ENCODE results near the gene IRAK1. TPM values are rescaled to one million over a fixed set of nuclear protein-coding genes. Genes with fewer than 3 reads are reported as not detected.

Gene IRAK1
- total RNA-seq, 2 donors from 2014 or later = 51.6 to 105 TPM

DNA sequence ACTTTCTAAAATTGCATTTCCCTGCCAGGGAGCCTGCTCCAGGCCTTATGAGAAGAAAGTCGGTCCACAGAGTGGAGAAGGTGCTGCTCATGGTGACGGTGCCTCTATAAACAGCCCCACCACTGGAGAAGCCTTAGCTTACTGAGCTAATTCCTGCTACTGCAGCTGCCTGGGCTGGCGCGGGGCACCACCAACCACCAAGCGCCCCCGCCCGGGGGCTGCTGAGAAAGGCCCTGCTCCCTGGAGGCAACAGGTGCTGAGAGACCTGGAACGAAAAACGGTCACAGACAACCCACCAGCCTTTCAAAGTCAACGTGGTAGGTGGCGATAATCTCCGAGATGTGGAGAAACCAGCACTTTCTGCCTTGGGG is 51.0 kb downstream of the IRAK1 start:
- intact Hi-C loops (cut with DNase I) = no loop called here
- ATAC-seq (no peak), DNase-seq (no peak)
- H3K4me3 ChIP-seq = no peak overlapping the region
- H3K9me3 ChIP-seq = no peaks in the 10 kb centered on the region
- 8 to 32% methylated on average over 6 to 8 of the region's 12 CpGs for WGBS, 2 donors
- H3K27ac ChIP-seq = peak overlapping the region in 2 of 4 donors; percentile 95 to 98
- no peaks in the 10 kb centered on the region for H3K36me3 ChIP-seq (replicated peaks in 1 of 2; ENCODE audit: insufficient read depth in 1 of 2, low read depth in 2 of 2)
- TF ChIP-seq POLR2A (IDR thresholded peaks at IDR 0.05) = no peak
- H3K4me1 ChIP-seq = peaks cover 50% of the 10 kb centered on the region
- no peaks in the 10 kb centered on the region for H3K27me3 ChIP-seq

GRCh38 chrX:153968255-153968654 is 51.4 kb downstream of the IRAK1 start:
- DNase-seq (no peak), ATAC-seq (no peak)
- Histone ChIP-seq H3K36me3 (replicated peaks in 1 of 2; ENCODE audit: insufficient read depth in 1 of 2, low read depth in 2 of 2) (no peaks in the 10 kb centered on the region), H3K9me3 (no peaks in the 10 kb centered on the region), H3K27ac (peak overlapping the region in 2 of 4 donors; percentile 61 to 95), H3K27me3 (no peaks in the 10 kb centered on the region), H3K4me3 (no peak overlapping the region), H3K4me1 (peaks cover 49% of the 10 kb centered on the region)
- 18 to 60% methylated on average over 3 of the region's 9 CpGs for WGBS, 2 donors
- intact Hi-C loops (cut with DNase I) = no loop called here
- TF ChIP-seq, protein P1, sequence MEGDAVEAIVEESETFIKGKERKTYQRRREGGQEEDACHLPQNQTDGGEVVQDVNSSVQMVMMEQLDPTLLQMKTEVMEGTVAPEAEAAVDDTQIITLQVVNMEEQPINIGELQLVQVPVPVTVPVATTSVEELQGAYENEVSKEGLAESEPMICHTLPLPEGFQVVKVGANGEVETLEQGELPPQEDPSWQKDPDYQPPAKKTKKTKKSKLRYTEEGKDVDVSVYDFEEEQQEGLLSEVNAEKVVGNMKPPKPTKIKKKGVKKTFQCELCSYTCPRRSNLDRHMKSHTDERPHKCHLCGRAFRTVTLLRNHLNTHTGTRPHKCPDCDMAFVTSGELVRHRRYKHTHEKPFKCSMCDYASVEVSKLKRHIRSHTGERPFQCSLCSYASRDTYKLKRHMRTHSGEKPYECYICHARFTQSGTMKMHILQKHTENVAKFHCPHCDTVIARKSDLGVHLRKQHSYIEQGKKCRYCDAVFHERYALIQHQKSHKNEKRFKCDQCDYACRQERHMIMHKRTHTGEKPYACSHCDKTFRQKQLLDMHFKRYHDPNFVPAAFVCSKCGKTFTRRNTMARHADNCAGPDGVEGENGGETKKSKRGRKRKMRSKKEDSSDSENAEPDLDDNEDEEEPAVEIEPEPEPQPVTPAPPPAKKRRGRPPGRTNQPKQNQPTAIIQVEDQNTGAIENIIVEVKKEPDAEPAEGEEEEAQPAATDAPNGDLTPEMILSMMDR (IDR thresholded peaks at IDR 0.05) = no peak
- TF ChIP-seq POLR2A (IDR thresholded peaks at IDR 0.05) = no peak

- intact Hi-C loops (cut with DNase I) = no loop called here
- H3K9me3 ChIP-seq = no peaks in the 10 kb centered on the region
- H3K27me3 ChIP-seq = no peaks in the 10 kb centered on the region
- no peak overlapping the region for H3K4me3 ChIP-seq
- DNase-seq = no peak
- H3K4me1 ChIP-seq = peaks cover 49% of the 10 kb centered on the region
- peak overlapping the region in 2 of 4 donors; percentile 61 to 95 for H3K27ac ChIP-seq
- no peak for TF ChIP-seq POLR2A (IDR thresholded peaks at IDR 0.05)
- TF ChIP-seq, protein P1 (IDR thresholded peaks at IDR 0.05) = no peak
- no peak for ATAC-seq
- no peaks in the 10 kb centered on the region for H3K36me3 ChIP-seq (replicated peaks in 1 of 2; ENCODE audit: insufficient read depth in 1 of 2, low read depth in 2 of 2)
- WGBS, 2 donors = 52 to 61% methylated on average over 8 to 15 of the region's 16 CpGs
Observed at GRCh38 chrX:153967536-153968224, 52.0 kb downstream of the IRAK1 start.

DNA sequence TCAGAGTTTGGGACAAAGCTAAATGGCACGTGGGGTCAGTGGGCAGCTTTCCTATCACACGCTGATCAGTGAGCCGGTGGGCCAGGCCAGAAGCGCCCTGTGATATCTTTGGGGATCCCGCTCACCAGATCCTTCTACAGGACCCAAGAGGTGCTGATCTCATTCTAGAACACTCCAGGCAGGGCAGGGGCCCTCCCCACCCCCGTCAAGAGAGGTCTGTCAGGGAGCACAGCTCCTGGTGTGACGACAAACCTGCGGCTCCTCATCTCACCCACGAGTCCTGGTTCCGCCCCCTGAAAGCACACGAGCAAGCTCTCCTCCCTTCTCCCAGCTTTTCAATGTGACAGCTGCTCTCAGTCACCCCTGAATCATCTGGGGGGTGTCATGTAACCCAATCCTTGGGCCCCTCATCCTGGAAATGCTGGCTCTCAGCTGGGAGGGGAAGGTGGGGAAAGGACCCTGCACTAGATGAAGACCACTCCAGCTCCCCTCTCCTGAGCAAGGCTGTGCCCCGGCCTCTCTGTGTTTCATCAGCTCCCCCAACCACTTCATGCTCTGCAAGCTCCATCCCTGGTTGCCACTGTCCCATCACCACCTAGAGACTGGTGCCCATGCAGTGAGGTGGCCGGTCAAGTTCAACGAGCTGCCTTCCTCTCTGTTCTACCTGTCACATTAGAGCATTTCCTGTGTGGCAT is 52.7 kb downstream of the IRAK1 start:
- DNase-seq = no peak
- WGBS, 2 donors = 70% methylated on average over 2 of the region's 14 CpGs
- Histone ChIP-seq H3K4me3 (no peak overlapping the region), H3K27me3 (no peaks in the 10 kb centered on the region), H3K27ac (peak overlapping the region in 3 of 4 donors; percentile 25 to 95 (median 61)), H3K9me3 (no peaks in the 10 kb centered on the region), H3K4me1 (peaks cover 49% of the 10 kb centered on the region), H3K36me3 (replicated peaks in 1 of 2; ENCODE audit: insufficient read depth in 1 of 2, low read depth in 2 of 2) (no peaks in the 10 kb centered on the region)
- intact Hi-C loops (cut with DNase I) = no loop called here
- TF ChIP-seq, protein P1 (IDR thresholded peaks at IDR 0.05) = no peak
- TF ChIP-seq POLR2A (IDR thresholded peaks at IDR 0.05) = no peak
- no peak for ATAC-seq

DNA sequence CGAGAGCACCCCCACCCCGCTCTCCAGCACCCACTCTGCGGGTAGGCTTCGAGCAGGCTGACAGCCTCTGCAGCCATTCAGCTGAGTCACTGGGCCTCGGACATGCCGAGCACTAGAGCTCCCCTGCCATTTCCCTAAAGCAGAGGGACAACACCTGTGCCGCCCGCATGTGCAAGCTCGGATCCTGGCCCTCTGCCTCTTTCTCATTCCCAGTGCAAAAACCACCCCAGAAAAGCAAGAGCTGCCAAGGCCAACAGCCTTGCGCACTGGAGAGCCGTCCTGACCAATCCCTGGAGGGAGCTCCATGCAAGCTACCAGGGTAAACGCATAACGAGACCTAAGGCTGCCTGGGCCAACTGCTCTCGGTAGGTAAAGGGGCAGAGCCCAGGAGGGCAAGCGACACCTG is 53.4 kb downstream of the IRAK1 start:
- no peaks in the 10 kb centered on the region for H3K27me3 ChIP-seq
- TF ChIP-seq, protein P1 (IDR thresholded peaks at IDR 0.05) = no peak
- TF ChIP-seq POLR2A (IDR thresholded peaks at IDR 0.05) = no peak
- H3K27ac ChIP-seq = peak overlapping the region in 3 of 4 donors; percentile 25 to 95 (median 61)
- intact Hi-C loops (cut with DNase I) = no loop called here
- H3K4me1 ChIP-seq = peaks cover 49% of the 10 kb centered on the region
- peaks cover 0 to 2% of the 10 kb centered on the region in 2 donors for H3K36me3 ChIP-seq (replicated peaks in 1 of 2; ENCODE audit: insufficient read depth in 1 of 2, low read depth in 2 of 2)
- ATAC-seq (peak; percentile 46), DNase-seq (peak; percentile 62 to 81 (median 79))
- H3K4me3 ChIP-seq = no peak overlapping the region
- H3K9me3 ChIP-seq = no peaks in the 10 kb centered on the region
- WGBS, 2 donors = 21% methylated on average over 15 of the region's 15 CpGs; no CpG with 5 or more reads in 1 of the 2 donors

Measured in body of pancreas (tissue), 4 donors.